ENCODE measurements around the gene MAP2K6.
A peak's percentile ranks its signal among the peaks of the same experiment; 100 is the strongest.

The MAP2K6 gene

GRCh38 chr17:69425978-69426377 lies 11.5 kb downstream of the MAP2K6 start:
- no peaks in the 10 kb centered on the region for H3K27me3 ChIP-seq (ENCODE audit: control insufficient read depth in 3 of 3, insufficient read depth in 3 of 3, low read depth in 1 of 3, low read length in 3 of 3)
- no peak overlapping the region for H2AFZ ChIP-seq (ENCODE audit: low read length)
- no peak overlapping the region for H4K91ac ChIP-seq (ENCODE audit: low read depth, low read length, poor library complexity)
- no peak overlapping the region for H2BK12ac ChIP-seq (ENCODE audit: low read length)
- H3K36me3 ChIP-seq (replicated peaks in 1 of 2; ENCODE audit: control insufficient read depth in 2 of 2, insufficient read depth in 2 of 2, low read length in 2 of 2) = peaks cover 0 to 2% of the 10 kb centered on the region in 2 donors
- no peak overlapping the region for H3K4ac ChIP-seq (ENCODE audit: low read length)
- no peak overlapping the region for H2BK120ac ChIP-seq (ENCODE audit: low read depth, low read length)
- H2BK15ac ChIP-seq (ENCODE audit: low read length) = no peak overlapping the region
- no peak overlapping the region for H3K23ac ChIP-seq (ENCODE audit: low read depth, low read length, poor library complexity)
- no peak overlapping the region for H4K8ac ChIP-seq (ENCODE audit: low read depth, low read length)
- no peak overlapping the region for H3K9ac ChIP-seq (ENCODE audit: low read depth, low read length, poor library complexity)
- no CpG with 5 or more reads among the region's 3 CpGs for WGBS, 2 donors (ENCODE audit: extremely low coverage in 2 of 2, insufficient read length in 2 of 2, insufficient replicate concordance in 1 of 2)
- no peak overlapping the region for H3K18ac ChIP-seq (ENCODE audit: low read length)
- H3K4me3 ChIP-seq (ENCODE audit: low read length in 2 of 2) = no peak overlapping the region
- no peak overlapping the region for H2BK5ac ChIP-seq (ENCODE audit: low read length)
- H3K27ac ChIP-seq (replicated peaks; ENCODE audit: low read length) = no peak overlapping the region
- no peak overlapping the region for H3K14ac ChIP-seq (ENCODE audit: low read length)
- H2AK5ac ChIP-seq (ENCODE audit: low read depth, low read length) = no peak overlapping the region
- peaks cover 6 to 8% of the 10 kb centered on the region in 2 donors for H3K4me1 ChIP-seq (ENCODE audit: control insufficient read depth in 2 of 2, insufficient read depth in 1 of 2, low read depth in 1 of 2, low read length in 2 of 2)
- peaks cover 0 to 4% of the 10 kb centered on the region in 2 donors for H3K9me3 ChIP-seq (replicated peaks in 1 of 2; ENCODE audit: control insufficient read depth in 2 of 2, insufficient read depth in 1 of 2, low read depth in 1 of 2, low read length in 2 of 2)
- no peak for DNase-seq (ENCODE audit: low spot score)
- peaks cover 11% of the 10 kb centered on the region for H3K79me1 ChIP-seq (ENCODE audit: low read depth, low read length)
- no peak overlapping the region for H3K4me2 ChIP-seq (ENCODE audit: insufficient read depth, low read length, poor library complexity, severe bottlenecking)

GRCh38 chr17:69427486-69428197 lies 13.1 kb downstream of the MAP2K6 start:
- no peak overlapping the region for H2BK15ac ChIP-seq (ENCODE audit: low read length)
- H3K4ac ChIP-seq (ENCODE audit: low read length) = no peak overlapping the region
- H3K9me3 ChIP-seq (replicated peaks in 1 of 2; ENCODE audit: control insufficient read depth in 2 of 2, insufficient read depth in 1 of 2, low read depth in 1 of 2, low read length in 2 of 2) = no peaks in the 10 kb centered on the region
- no CpG with 5 or more reads among the region's 2 CpGs for WGBS, 2 donors (ENCODE audit: extremely low coverage in 2 of 2, insufficient read length in 2 of 2, insufficient replicate concordance in 1 of 2)
- H3K4me1 ChIP-seq (ENCODE audit: control insufficient read depth in 2 of 2, insufficient read depth in 1 of 2, low read depth in 1 of 2, low read length in 2 of 2) = peaks cover 8% of the 10 kb centered on the region in 2 donors
- H2BK120ac ChIP-seq (ENCODE audit: low read depth, low read length) = no peak overlapping the region
- H3K36me3 ChIP-seq (replicated peaks in 1 of 2; ENCODE audit: control insufficient read depth in 2 of 2, insufficient read depth in 2 of 2, low read length in 2 of 2) = peaks cover 0 to 2% of the 10 kb centered on the region in 2 donors
- H4K91ac ChIP-seq (ENCODE audit: low read depth, low read length, poor library complexity) = no peak overlapping the region
- H3K4me3 ChIP-seq (ENCODE audit: low read length in 2 of 2) = no peak overlapping the region
- no peak overlapping the region for H2BK5ac ChIP-seq (ENCODE audit: low read length)
- no peak overlapping the region for H3K14ac ChIP-seq (ENCODE audit: low read length)
- DNase-seq (ENCODE audit: low spot score) = no peak
- no peak overlapping the region for H3K4me2 ChIP-seq (ENCODE audit: insufficient read depth, low read length, poor library complexity, severe bottlenecking)
- no peak overlapping the region for H3K23ac ChIP-seq (ENCODE audit: low read depth, low read length, poor library complexity)
- no peak overlapping the region for H3K27ac ChIP-seq (replicated peaks; ENCODE audit: low read length)
- H2BK12ac ChIP-seq (ENCODE audit: low read length) = no peak overlapping the region
- no peak overlapping the region for H2AK5ac ChIP-seq (ENCODE audit: low read depth, low read length)
- no peak overlapping the region for H3K18ac ChIP-seq (ENCODE audit: low read length)
- no peak overlapping the region for H4K8ac ChIP-seq (ENCODE audit: low read depth, low read length)
- H3K79me1 ChIP-seq (ENCODE audit: low read depth, low read length) = peaks cover 6% of the 10 kb centered on the region
- H3K27me3 ChIP-seq (ENCODE audit: control insufficient read depth in 3 of 3, insufficient read depth in 3 of 3, low read depth in 1 of 3, low read length in 3 of 3) = no peaks in the 10 kb centered on the region
- H3K9ac ChIP-seq (ENCODE audit: low read depth, low read length, poor library complexity) = no peak overlapping the region
- H2AFZ ChIP-seq (ENCODE audit: low read length) = no peak overlapping the region

GRCh38 chr17:69428252-69428980 lies 13.9 kb downstream of the MAP2K6 start:
- WGBS, 2 donors (ENCODE audit: extremely low coverage in 2 of 2, insufficient read length in 2 of 2, insufficient replicate concordance in 1 of 2) = no CpG with 5 or more reads among the region's 6 CpGs
- Histone ChIP-seq H2BK120ac (ENCODE audit: low read depth, low read length) (no peak overlapping the region), H3K4me1 (ENCODE audit: control insufficient read depth in 2 of 2, insufficient read depth in 1 of 2, low read depth in 1 of 2, low read length in 2 of 2) (peaks cover 6 to 8% of the 10 kb centered on the region in 2 donors), H2AK5ac (ENCODE audit: low read depth, low read length) (no peak overlapping the region), H2BK5ac (ENCODE audit: low read length) (no peak overlapping the region), H3K18ac (ENCODE audit: low read length) (no peak overlapping the region), H3K4me2 (ENCODE audit: insufficient read depth, low read length, poor library complexity, severe bottlenecking) (no peak overlapping the region), H3K14ac (ENCODE audit: low read length) (no peak overlapping the region), H3K4ac (ENCODE audit: low read length) (no peak overlapping the region), H2AFZ (ENCODE audit: low read length) (no peak overlapping the region), H3K27me3 (ENCODE audit: control insufficient read depth in 3 of 3, insufficient read depth in 3 of 3, low read depth in 1 of 3, low read length in 3 of 3) (no peaks in the 10 kb centered on the region), H4K8ac (ENCODE audit: low read depth, low read length) (no peak overlapping the region), H4K91ac (ENCODE audit: low read depth, low read length, poor library complexity) (no peak overlapping the region), H3K23ac (ENCODE audit: low read depth, low read length, poor library complexity) (no peak overlapping the region), H3K79me1 (ENCODE audit: low read depth, low read length) (peaks cover 4% of the 10 kb centered on the region), H3K9ac (ENCODE audit: low read depth, low read length, poor library complexity) (no peak overlapping the region), H3K4me3 (ENCODE audit: low read length in 2 of 2) (no peak overlapping the region), H2BK15ac (ENCODE audit: low read length) (no peak overlapping the region), H3K36me3 (replicated peaks in 1 of 2; ENCODE audit: control insufficient read depth in 2 of 2, insufficient read depth in 2 of 2, low read length in 2 of 2) (peaks cover 0 to 2% of the 10 kb centered on the region in 2 donors), H2BK12ac (ENCODE audit: low read length) (no peak overlapping the region), H3K27ac (replicated peaks; ENCODE audit: low read length) (no peak overlapping the region), H3K9me3 (replicated peaks in 1 of 2; ENCODE audit: control insufficient read depth in 2 of 2, insufficient read depth in 1 of 2, low read depth in 1 of 2, low read length in 2 of 2) (no peaks in the 10 kb centered on the region)
- no peak for DNase-seq (ENCODE audit: low spot score)

DNA sequence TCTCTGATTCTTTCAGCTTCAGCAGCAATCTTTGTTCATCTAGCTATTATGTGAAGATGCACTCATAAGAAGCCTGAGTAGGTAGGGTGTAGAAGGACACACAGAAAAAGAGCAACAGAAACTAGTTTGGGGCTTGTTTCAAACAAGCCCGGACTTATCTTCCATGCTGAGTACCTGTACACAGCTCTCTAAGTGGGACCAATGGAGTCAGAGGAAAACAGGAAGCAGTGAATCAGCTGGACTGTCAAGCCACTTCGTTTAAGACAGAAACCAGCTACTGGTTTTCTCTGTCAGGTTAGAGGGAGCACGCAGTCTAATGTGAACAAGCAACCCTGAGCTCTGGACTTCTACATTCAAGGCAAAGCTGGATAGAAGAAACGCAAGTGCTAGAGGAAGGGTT lies 16.0 kb downstream of the MAP2K6 start:
- WGBS, 2 donors (ENCODE audit: extremely low coverage in 2 of 2, insufficient read length in 2 of 2, insufficient replicate concordance in 1 of 2) = no CpG with 5 or more reads among the region's 4 CpGs
- H3K4me1 ChIP-seq (ENCODE audit: control insufficient read depth in 2 of 2, insufficient read depth in 1 of 2, low read depth in 1 of 2, low read length in 2 of 2) = peaks cover 8 to 13% of the 10 kb centered on the region in 2 donors

More for the DNA sequence above, 16.0 kb downstream of the MAP2K6 start:
- H3K4me3 ChIP-seq (ENCODE audit: low read length in 2 of 2) = no peak overlapping the region
- H3K18ac ChIP-seq (ENCODE audit: low read length) = no peak overlapping the region
- no peak overlapping the region for H3K14ac ChIP-seq (ENCODE audit: low read length)
- no peak overlapping the region for H3K4ac ChIP-seq (ENCODE audit: low read length)
- H2BK120ac ChIP-seq (ENCODE audit: low read depth, low read length) = no peak overlapping the region
- no peak overlapping the region for H2AK5ac ChIP-seq (ENCODE audit: low read depth, low read length)
- peaks cover 4% of the 10 kb centered on the region for H3K79me1 ChIP-seq (ENCODE audit: low read depth, low read length)
- no peak overlapping the region for H3K4me2 ChIP-seq (ENCODE audit: insufficient read depth, low read length, poor library complexity, severe bottlenecking)
- no peak overlapping the region for H3K27ac ChIP-seq (replicated peaks; ENCODE audit: low read length)
- H2BK5ac ChIP-seq (ENCODE audit: low read length) = no peak overlapping the region
- peak overlapping the region; percentile 31 for H2AFZ ChIP-seq (ENCODE audit: low read length)
- H3K9me3 ChIP-seq (replicated peaks in 1 of 2; ENCODE audit: control insufficient read depth in 2 of 2, insufficient read depth in 1 of 2, low read depth in 1 of 2, low read length in 2 of 2) = no peaks in the 10 kb centered on the region
- H3K9ac ChIP-seq (ENCODE audit: low read depth, low read length, poor library complexity) = no peak overlapping the region
- H4K91ac ChIP-seq (ENCODE audit: low read depth, low read length, poor library complexity) = no peak overlapping the region
- no peak overlapping the region for H3K23ac ChIP-seq (ENCODE audit: low read depth, low read length, poor library complexity)
- H3K27me3 ChIP-seq (ENCODE audit: control insufficient read depth in 3 of 3, insufficient read depth in 3 of 3, low read depth in 1 of 3, low read length in 3 of 3) = no peaks in the 10 kb centered on the region
- DNase-seq (ENCODE audit: low spot score) = no peak
- no peak overlapping the region for H2BK15ac ChIP-seq (ENCODE audit: low read length)
- H4K8ac ChIP-seq (ENCODE audit: low read depth, low read length) = no peak overlapping the region
- no peak overlapping the region for H2BK12ac ChIP-seq (ENCODE audit: low read length)
- H3K36me3 ChIP-seq (replicated peaks in 1 of 2; ENCODE audit: control insufficient read depth in 2 of 2, insufficient read depth in 2 of 2, low read length in 2 of 2) = peaks cover 0 to 3% of the 10 kb centered on the region in 2 donors
